ENCODE results near the gene TFF1.
"Not testable (repeated sequence)": the region's sequence is repeated elsewhere in the genome, so short reads cannot be mapped to it uniquely, and the experiment has no call there.

TFF1 gene

GRCh38 chr21:42366292-42367010, at the start of gene TFF1:
Gene TFF1 (minus strand): TSS chr21:42366535. CDS start chr21:42366495, 40 bp downstream.
- no peak for DNase-seq

DNA sequence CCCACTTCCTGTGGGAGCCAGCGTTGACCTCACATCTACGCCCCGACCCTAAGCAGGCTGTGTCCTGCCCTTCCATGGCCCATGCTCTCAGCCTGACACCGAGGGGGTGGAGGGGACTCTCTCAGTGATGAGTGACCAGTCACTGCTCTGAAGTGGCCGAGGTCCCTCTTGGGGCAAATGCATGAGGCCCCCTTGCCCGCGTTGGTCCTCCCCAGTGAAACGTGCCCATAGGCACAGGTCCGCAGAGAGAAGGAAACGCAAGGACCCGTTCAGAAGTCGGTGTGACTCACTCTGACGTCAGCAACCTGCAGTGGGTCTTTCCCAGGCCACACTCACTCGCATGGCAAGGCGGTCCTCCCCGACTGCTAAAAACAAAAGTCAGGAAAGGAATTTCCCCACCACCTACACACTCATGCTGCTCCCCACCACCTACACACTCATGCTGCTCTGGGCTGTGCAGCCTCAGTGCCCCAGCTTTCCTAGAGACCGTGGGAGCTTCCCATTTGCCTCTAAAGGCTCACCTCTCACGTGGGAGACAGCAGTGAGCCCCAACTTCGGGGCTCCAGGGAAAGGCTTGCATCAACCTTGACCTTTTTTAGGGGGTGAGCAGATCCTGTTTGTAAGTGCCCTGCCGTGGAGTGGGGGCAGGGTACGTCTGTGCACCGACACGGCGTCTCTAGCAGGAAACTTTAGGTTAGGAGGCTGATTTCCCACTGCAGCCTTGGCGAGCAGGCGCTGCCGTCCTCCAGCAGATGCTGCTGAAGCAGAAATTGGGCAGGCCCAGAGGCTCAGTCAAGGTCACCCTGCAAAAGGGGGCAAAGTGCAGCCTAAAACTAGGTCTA, 48.8 kb upstream of the TFF1 start:
- peak; percentile 95 for DNase-seq

DNA sequence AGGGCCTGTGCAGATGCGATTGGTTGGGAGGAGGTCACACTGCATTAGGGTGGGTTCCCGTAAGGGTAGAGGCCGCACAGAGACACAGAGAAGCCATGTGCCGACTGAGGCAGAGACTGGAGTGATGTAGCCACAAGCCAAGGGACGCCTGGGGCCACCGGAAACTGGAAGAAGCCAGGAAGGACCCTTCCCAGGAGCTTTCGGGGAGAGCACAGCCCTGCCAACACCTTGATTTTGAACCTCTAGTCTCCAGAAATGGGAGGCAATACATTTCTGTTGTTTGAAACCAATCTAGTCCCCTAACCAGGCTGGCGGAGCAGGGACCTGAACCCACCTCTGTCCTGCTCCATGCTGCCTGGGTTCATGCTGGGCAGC, 48.2 kb upstream of the TFF1 start:
- no peak for DNase-seq

DNA sequence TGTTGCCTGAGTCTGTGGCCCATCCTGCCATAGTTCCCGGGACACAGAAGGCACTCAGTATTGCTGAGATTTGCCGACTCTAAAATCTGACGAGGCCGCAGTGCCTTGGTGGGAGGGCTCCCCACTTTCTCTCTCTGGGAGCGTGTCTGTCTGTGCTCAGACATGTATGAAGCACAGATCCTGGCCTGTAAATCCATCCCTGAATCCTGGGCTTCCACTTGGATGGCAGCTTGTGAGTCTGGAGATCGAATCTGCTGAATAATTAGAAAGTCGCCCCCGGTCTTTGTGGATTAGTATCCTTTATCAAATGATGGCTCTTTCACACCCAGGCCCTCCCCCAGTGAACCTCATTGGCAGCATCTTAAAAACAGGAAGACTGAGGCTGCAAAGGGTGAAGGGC, 47.7 kb upstream of the TFF1 start:
- no peak for DNase-seq

- no peak for DNase-seq
These were observed 47.2 kb upstream of the TFF1 start for GRCh38 chr21:42413500-42413899.

GRCh38 chr21:42413093-42413492, 46.8 kb upstream of the TFF1 start:
- no peak for DNase-seq

GRCh38 chr21:42412636-42412933, 46.2 kb upstream of the TFF1 start:
- no peak for DNase-seq

- no peak for DNase-seq
These were observed 45.7 kb upstream of the TFF1 start for GRCh38 chr21:42411891-42412635.

- DNase-seq, result no peak
These were observed 45.0 kb upstream of the TFF1 start for GRCh38 chr21:42411197-42411869.

DNA sequence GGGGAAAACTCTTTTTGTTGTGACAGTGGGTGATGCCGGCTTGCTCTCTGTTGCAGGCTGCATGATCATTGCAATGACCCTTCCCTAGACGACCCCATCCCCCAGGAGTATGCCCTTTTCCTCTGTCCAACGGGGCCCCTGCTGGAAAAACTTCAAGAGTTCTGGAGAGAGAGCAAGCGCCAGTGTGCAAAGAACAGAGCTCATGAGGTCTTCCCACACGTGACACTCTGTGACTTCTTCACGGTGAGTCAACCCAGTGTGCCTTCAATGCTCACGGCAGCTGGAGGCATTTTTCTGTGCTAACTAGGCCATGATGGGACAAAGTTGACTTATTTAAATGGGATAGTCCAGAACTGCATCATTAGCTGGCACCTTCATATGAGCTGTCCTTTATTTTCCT, 43.0 kb upstream of the TFF1 start:
- no peak for DNase-seq

DNA sequence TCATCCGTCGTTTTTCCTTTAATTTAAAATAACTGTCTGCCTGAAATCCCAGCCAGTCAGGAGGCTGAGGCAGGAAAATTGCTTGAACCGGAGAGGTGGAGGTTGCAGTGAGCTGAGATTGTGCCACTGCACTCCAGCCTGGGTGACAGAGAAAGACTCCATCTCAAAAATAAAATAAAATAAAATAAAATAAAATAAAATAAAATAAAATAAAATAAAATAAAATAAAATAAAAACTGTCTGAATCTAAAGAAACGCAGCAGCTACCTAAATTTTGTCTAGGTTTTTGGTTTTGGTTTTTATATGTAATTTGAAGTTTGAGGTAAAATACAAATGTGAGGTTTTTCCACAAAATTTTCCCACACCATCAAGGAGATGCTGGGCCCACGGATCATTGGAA, 42.4 kb upstream of the TFF1 start:
- DNase-seq, result not testable (repeated sequence)

- no peak for DNase-seq
These were observed 41.1 kb upstream of the TFF1 start for GRCh38 chr21:42407476-42407875.

DNA sequence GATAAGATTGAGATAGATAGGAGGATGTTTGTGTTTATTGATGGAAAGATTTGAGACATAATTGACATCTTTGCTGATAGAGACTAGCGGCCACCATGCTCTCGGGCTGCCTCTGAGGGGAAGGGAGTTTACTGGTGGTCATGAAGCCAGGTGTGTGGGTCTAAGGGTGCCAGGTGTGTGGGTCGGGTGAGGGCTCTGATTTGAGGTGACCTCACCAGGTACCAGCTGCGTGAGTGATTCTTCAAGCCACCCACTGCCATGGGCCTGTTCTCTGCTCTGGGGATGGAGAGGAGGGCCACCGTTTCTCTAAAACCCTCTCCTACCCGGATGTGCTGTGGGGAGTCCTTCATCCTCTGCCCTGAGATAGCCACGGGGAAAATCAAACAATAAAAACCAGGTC, 40.5 kb upstream of the TFF1 start:
- no peak for DNase-seq

- DNase-seq, result peak; percentile 58
These were observed 39.9 kb upstream of the TFF1 start for GRCh38 chr21:42406201-42406621.

GRCh38 chr21:42405064-42406013, 39.0 kb upstream of the TFF1 start:
- DNase-seq, result no peak

GRCh38 chr21:42404539-42404938, 38.2 kb upstream of the TFF1 start:
- no peak for DNase-seq

DNA sequence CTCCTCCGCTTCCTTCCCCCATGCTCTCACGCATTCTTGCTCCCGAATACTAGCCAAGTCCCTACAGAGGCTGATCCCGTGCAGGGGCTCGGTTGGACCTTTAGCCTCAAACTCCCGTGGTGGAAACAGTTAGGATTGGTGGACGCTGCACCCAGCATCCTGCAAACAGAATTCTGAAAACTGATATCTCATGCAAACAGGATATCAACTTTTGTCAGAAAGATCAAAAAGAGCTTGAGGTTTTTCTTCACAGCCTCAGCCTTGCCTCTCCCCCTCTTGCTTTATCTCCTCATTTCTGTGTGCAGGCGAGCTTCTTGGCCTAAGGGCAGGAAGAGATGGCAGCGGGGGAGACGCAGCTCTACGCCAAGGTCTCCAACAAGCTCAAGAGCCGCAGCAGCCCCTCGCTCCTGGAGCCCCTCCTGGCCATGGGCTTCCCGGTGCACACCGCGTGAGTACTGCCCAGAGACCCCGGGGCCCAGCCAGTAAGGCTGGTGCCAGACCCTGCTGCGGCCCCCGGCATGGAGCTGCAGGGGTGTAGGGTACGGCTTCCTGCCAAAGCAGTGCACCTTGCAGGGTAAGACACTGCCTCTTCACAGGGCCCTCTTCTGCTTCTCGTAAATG, 37.4 kb upstream of the TFF1 start, which contains the start of gene UBASH3A:
Gene UBASH3A, plus strand, starts transcription at position 292 of the 621 bp plus-strand sequence. Its CDS starts 44 bp downstream, at position 336.
- DNase-seq, result peak; percentile 77

- DNase-seq, result no peak
These were observed 35.5 kb upstream of the TFF1 start for GRCh38 chr21:42401820-42402251.

DNA sequence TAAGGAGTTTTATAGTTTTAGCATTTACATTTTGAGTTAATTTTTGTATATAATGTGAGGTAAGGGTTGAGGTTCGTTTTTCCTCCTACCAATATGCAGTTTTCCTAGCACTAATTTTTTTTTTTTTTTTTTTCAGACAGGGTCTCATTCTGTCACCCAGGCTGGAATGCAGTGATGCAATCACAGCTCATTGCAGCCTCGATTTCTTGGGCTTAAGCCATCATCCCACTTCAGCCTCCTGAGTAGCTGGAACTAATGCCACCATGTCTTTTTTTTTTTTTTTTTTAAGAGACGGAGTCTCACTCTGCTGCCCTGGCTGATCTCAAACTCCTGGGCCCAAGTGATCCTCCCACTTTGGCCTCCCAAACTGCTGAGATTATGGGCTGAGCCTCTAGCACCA, 34.8 kb upstream of the TFF1 start:
- DNase-seq, result no peak

GRCh38 chr21:42400525-42400924, 34.2 kb upstream of the TFF1 start:
- DNase-seq, result peak; percentile 51

DNA sequence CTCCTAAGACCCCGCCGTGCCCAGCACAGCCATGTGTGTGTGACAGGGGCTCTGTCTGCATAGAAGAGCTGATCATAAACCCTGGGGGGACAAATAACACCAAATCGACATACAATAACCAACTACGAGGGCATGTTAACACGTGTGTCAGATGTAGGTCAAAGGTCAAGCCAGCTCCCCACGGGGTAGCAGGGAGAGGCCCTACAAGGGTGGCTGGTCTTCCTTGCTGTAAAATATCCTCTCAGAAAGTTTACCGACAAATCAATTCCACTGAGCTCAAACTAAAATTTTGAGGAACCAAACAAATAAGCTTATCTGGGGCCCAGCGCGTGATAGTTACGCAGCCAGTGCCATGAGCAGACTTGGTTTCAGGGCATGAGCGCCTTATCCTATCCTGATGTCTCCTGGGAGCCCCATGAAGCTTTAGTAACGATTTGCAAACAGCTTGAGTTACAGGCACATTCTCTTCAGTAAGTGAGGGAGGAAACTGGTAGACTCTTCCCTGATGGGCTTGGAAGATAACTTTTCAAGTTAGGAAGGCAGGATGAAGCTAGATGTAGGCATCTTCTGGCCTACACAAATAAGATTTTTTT, 32.2 kb upstream of the TFF1 start:
- DNase-seq, result no peak
